ENCODE results near the gene MAP2K3.

GRCh38 chr17:21297597-21297996, 13.1 kb downstream of the MAP2K3 start:
- TF ChIP-seq POLR2AphosphoS5 (IDR thresholded peaks at IDR 0.05) (no peak), CTCF (IDR thresholded peaks at IDR 0.05) (no peak), POLR2A (IDR thresholded peaks at IDR 0.05; ENCODE audit: low read depth) (no peak), EP300 (IDR thresholded peaks at IDR 0.05) (no peak)

Measured in esophagus muscularis mucosa (tissue), 4 donors.